ENCODE results near the gene SYTL2.

- TF ChIP-seq POLR2A (IDR thresholded peaks at IDR 0.05), result no peak
- TF ChIP-seq CTCF (IDR thresholded peaks at IDR 0.05), result no peak
Observed at GRCh38 chr11:85854212-85854556, 43.2 kb upstream of the SYTL2 start.

Data from right lobe of liver (tissue), 4 donors.